Panc1 (cell line): ENCODE measurements around the gene ADAM12. TPM values are rescaled to one million over a fixed set of nuclear protein-coding genes. Genes with fewer than 3 reads are reported as not detected.

Source experiments
- ATAC-seq: fragments of 200-7000 bp; cut with Tn5 transposase; 2 replicates; pipeline ENCODE4 v1.9.1; 2020; ENCODE audit warnings: mild to moderate bottlenecking, moderate library complexity
- BruUV-seq: library from RNA; stranded (reverse); fragments of 400-500 nt; replicated peaks from 2 replicates; lab custom pipeline; 2021; lab: Mats Ljungman, UMichigan
- CTCF ChIA-PET: fragments of 300-600 bp; sonication (Branson Sonifier 250); formaldehyde crosslinking; loops from one replicate; lab custom pipeline; 2022; ENCODE audit warnings: antibody characterized with exemption; lab: Charles Lee
- POLR2A ChIA-PET: fragments of 300-600 bp; sonication (Branson Sonifier 250); formaldehyde crosslinking; loops from one replicate; lab custom pipeline; 2022; ENCODE audit warnings: antibody characterized with exemption; lab: Charles Lee
- DNase-seq: peaks from one replicate; pipeline ENCODE4 v3.0.0-alpha.2; 2010; ENCODE audit warnings: low read depth, low spot score
- H3K27ac ChIP-seq: 2 replicates; pipeline ENCODE4 v1.5.1; 2011; ENCODE audit warnings: mild to moderate bottlenecking, low read length, inconsistent platforms
- H3K27me3 ChIP-seq: fragments of 200-500 bp; sonication (Bioruptor generic); 2 replicates; pipeline ENCODE4 v1.6.0; 2014; ENCODE audit warnings: low read length, inconsistent platforms; ENCODE audit not compliant: control insufficient read depth, insufficient read depth
- H3K36me3 ChIP-seq: fragments of 200-500 bp; sonication (Bioruptor generic); 2 replicates; pipeline ENCODE4 v1.5.1; 2014; ENCODE audit warnings: inconsistent platforms, mild to moderate bottlenecking, low read length, moderate library complexity; ENCODE audit not compliant: control insufficient read depth, insufficient read depth
- H3K4me1 ChIP-seq: 2 replicates; pipeline ENCODE4 v1.5.1; 2011; ENCODE audit warnings: inconsistent platforms, mild to moderate bottlenecking, low read length, moderate library complexity; ENCODE audit not compliant: control insufficient read depth, insufficient read depth
- H3K4me3 ChIP-seq, 2 experiments: 2 replicates each; pipeline ENCODE4 v1.5.1; 2011 to 2012; ENCODE audit warnings: low read depth in 2 of 2, low read length in 2 of 2, mild to moderate bottlenecking in 2 of 2, inconsistent platforms in 1 of 2, moderate library complexity in 1 of 2
- H3K9me3 ChIP-seq: fragments of 200-500 bp; sonication (Bioruptor generic); 2 replicates; pipeline ENCODE4 v1.5.1; 2014; ENCODE audit warnings: low read depth, mild to moderate bottlenecking, inconsistent platforms, low read length, moderate library complexity; ENCODE audit not compliant: control insufficient read depth, insufficient read depth
- POLR2AphosphoS5 ChIP-seq: IDR thresholded peaks from 2 replicates; pipeline ENCODE4 v1.6.1; 2012; ENCODE audit warnings: mild to moderate bottlenecking, low read depth, low read length, moderate library complexity
- SIN3A ChIP-seq: IDR thresholded peaks from 2 replicates; pipeline ENCODE4 v1.6.1; 2012; ENCODE audit warnings: low read depth, mild to moderate bottlenecking, low read length, moderate library complexity, borderline replicate concordance; ENCODE audit not compliant: insufficient read depth
- TCF7L2 ChIP-seq: IDR thresholded peaks from 2 replicates; pipeline ENCODE4 v1.6.1; 2011; ENCODE audit warnings: mild to moderate bottlenecking, low read depth, low read length, inconsistent platforms
- in situ Hi-C: cut with HindIII; loops from 2 replicates; pipeline ENCODE4 v1.10.0; 2016; ENCODE audit warnings: low sequenced_read_pairs, low pct_unique_long_range_greater_than_20kb
- intact Hi-C: fragments of 100-400 bp; cut with micrococcal nuclease; formaldehyde crosslinking; loops from one replicate; pipeline ENCODE4 v1.10.0; 2022; ENCODE audit not compliant: unreplicated experiment
- total RNA-seq: library from RNA; stranded (reverse); gene quantifications from one replicate; pipeline ENCODE4 v1.2.1, GENCODE V29; 2021; ENCODE audit not compliant: unreplicated experiment
- TF ChIP-seq, protein P1 (sequence below): fragments of 450-650 bp; IDR thresholded peaks from 2 replicates; pipeline ENCODE4 v1.5.1; 2017; ENCODE audit warnings: mild to moderate bottlenecking
- TF ChIP-seq, protein P2 (sequence below), 2 experiments: IDR thresholded peaks; 2 replicates each; pipeline ENCODE4 v1.6.1; 2011 to 2012; ENCODE audit warnings: low read depth in 2 of 2, control low read depth in 1 of 2, low read length in 1 of 2, mild to moderate bottlenecking in 1 of 2, moderate library complexity in 1 of 2; ENCODE audit not compliant: insufficient read depth in 1 of 2

Gene ADAM12
- total RNA-seq, 1 experiment from 2014 or later = 0.10 TPM

DNA sequence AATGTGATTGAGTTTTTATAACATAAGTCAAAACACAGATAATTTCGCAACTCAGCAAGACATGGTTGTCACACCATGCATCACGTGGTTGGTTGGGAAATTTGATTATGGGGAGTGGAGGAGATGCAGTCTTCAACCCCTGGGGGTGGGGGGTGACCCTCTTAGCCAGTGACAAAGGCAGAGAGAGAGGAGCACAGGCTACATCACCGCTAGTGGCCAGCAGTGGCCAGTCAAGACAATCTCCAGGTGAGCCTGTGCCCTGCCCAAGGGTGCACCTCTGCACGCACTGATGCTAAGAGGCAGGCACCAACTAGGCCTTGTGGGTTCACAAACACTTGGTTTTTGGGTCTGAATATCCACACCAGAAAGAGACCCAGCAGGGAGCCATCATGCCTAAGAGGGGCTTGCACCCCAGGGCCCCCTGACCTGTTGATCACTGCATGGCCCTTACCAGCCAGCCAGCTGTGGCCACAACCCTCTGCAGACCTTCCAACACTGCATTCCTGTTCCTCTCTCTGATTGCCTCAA, 247.5 kb downstream of the ADAM12 start:
- BruUV-seq = no TSS peak
- in situ Hi-C loops = no loop called here
- H3K36me3 ChIP-seq = no peaks in the 10 kb centered on the region
- no peaks in the 10 kb centered on the region for H3K4me1 ChIP-seq
- ChIA-PET CTCF (no interaction called here), POLR2A (no interaction called here)
- H3K27ac ChIP-seq = no peak overlapping the region
- DNase-seq (no peak), ATAC-seq (no peak)
- peaks cover 5% of the 10 kb centered on the region; the same call in 1 of the 2 replicates for H3K9me3 ChIP-seq
- intact Hi-C loops = no loop called here
- H3K4me3 ChIP-seq = no peak overlapping the region
- TF ChIP-seq, protein P1, sequence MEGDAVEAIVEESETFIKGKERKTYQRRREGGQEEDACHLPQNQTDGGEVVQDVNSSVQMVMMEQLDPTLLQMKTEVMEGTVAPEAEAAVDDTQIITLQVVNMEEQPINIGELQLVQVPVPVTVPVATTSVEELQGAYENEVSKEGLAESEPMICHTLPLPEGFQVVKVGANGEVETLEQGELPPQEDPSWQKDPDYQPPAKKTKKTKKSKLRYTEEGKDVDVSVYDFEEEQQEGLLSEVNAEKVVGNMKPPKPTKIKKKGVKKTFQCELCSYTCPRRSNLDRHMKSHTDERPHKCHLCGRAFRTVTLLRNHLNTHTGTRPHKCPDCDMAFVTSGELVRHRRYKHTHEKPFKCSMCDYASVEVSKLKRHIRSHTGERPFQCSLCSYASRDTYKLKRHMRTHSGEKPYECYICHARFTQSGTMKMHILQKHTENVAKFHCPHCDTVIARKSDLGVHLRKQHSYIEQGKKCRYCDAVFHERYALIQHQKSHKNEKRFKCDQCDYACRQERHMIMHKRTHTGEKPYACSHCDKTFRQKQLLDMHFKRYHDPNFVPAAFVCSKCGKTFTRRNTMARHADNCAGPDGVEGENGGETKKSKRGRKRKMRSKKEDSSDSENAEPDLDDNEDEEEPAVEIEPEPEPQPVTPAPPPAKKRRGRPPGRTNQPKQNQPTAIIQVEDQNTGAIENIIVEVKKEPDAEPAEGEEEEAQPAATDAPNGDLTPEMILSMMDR = no peak
- TF ChIP-seq SIN3A = no peak
- TF ChIP-seq TCF7L2 = no peak
- H3K27me3 ChIP-seq = no peaks in the 10 kb centered on the region

DNA sequence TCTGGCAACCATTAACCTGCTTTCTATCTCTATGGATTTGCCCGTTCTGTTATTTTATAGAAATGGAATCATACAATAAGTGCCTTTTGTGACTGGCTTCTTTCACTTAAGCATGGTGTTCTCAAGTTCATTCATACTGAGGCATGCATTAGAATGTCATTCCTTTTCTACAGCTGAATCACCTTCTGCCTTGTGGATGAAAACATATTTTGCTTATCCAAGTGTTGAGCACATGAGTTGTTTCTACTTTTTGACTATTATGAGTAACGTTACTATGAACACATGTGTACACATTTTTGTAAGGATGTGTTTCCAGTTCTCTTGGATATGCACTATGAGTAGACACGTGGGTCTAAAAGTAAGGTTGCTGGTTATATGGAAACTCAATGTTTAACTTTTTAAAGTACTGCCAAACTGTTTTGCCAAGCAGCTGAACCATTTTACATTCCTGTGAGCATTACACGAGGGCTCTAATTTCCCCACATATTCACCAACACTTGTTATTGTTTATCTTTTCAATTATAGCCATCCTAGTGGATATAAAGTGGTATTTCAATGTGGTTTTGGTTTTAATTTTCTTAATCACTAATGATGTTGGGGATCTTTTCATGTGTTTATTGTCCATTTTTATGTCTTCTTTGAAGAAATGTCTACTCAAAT, 250.6 kb downstream of the ADAM12 start:
- peaks cover 5% of the 10 kb centered on the region; the same call in 1 of the 2 replicates for H3K9me3 ChIP-seq
- ChIA-PET CTCF (no interaction called here), POLR2A (no interaction called here)
- H3K36me3 ChIP-seq = no peaks in the 10 kb centered on the region
- no peak overlapping the region for H3K27ac ChIP-seq
- H3K27me3 ChIP-seq = no peaks in the 10 kb centered on the region
- H3K4me1 ChIP-seq = no peaks in the 10 kb centered on the region
- TF ChIP-seq TCF7L2 (no peak), POLR2AphosphoS5 (no peak), SIN3A (no peak)
- TF ChIP-seq, protein P1 = no peak
- TF ChIP-seq, protein P2, sequence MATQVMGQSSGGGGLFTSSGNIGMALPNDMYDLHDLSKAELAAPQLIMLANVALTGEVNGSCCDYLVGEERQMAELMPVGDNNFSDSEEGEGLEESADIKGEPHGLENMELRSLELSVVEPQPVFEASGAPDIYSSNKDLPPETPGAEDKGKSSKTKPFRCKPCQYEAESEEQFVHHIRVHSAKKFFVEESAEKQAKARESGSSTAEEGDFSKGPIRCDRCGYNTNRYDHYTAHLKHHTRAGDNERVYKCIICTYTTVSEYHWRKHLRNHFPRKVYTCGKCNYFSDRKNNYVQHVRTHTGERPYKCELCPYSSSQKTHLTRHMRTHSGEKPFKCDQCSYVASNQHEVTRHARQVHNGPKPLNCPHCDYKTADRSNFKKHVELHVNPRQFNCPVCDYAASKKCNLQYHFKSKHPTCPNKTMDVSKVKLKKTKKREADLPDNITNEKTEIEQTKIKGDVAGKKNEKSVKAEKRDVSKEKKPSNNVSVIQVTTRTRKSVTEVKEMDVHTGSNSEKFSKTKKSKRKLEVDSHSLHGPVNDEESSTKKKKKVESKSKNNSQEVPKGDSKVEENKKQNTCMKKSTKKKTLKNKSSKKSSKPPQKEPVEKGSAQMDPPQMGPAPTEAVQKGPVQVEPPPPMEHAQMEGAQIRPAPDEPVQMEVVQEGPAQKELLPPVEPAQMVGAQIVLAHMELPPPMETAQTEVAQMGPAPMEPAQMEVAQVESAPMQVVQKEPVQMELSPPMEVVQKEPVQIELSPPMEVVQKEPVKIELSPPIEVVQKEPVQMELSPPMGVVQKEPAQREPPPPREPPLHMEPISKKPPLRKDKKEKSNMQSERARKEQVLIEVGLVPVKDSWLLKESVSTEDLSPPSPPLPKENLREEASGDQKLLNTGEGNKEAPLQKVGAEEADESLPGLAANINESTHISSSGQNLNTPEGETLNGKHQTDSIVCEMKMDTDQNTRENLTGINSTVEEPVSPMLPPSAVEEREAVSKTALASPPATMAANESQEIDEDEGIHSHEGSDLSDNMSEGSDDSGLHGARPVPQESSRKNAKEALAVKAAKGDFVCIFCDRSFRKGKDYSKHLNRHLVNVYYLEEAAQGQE (IDR thresholded peaks at IDR 0.05; ENCODE audit: insufficient read depth in 1 of 2, low read depth in 2 of 2, low read length in 1 of 2) = no peak
- no peak for ATAC-seq
- no TSS peak for BruUV-seq
- in situ Hi-C loops = no loop called here
- intact Hi-C loops = no loop called here
- no peak for DNase-seq
- no peak overlapping the region for H3K4me3 ChIP-seq
